ENCODE measurements around the gene WWOX.

The WWOX gene

GRCh38 chr16:78446486-78446885 lies 347.0 kb downstream of the WWOX start:
- DNase-seq (ENCODE audit: low read depth): no peak
- no peak for TF ChIP-seq MYC (IDR thresholded peaks at IDR 0.05; ENCODE audit: low read depth, low read length)
- TF ChIP-seq MAX (IDR thresholded peaks at IDR 0.05; ENCODE audit: low read depth, low read length): no peak
- TF ChIP-seq, protein P1, sequence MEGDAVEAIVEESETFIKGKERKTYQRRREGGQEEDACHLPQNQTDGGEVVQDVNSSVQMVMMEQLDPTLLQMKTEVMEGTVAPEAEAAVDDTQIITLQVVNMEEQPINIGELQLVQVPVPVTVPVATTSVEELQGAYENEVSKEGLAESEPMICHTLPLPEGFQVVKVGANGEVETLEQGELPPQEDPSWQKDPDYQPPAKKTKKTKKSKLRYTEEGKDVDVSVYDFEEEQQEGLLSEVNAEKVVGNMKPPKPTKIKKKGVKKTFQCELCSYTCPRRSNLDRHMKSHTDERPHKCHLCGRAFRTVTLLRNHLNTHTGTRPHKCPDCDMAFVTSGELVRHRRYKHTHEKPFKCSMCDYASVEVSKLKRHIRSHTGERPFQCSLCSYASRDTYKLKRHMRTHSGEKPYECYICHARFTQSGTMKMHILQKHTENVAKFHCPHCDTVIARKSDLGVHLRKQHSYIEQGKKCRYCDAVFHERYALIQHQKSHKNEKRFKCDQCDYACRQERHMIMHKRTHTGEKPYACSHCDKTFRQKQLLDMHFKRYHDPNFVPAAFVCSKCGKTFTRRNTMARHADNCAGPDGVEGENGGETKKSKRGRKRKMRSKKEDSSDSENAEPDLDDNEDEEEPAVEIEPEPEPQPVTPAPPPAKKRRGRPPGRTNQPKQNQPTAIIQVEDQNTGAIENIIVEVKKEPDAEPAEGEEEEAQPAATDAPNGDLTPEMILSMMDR (IDR thresholded peaks at IDR 0.05; ENCODE audit: low read depth, low read length): no peak
- no peak overlapping the region for H3K4me3 ChIP-seq (ENCODE audit: low read depth, low read length)

DNA sequence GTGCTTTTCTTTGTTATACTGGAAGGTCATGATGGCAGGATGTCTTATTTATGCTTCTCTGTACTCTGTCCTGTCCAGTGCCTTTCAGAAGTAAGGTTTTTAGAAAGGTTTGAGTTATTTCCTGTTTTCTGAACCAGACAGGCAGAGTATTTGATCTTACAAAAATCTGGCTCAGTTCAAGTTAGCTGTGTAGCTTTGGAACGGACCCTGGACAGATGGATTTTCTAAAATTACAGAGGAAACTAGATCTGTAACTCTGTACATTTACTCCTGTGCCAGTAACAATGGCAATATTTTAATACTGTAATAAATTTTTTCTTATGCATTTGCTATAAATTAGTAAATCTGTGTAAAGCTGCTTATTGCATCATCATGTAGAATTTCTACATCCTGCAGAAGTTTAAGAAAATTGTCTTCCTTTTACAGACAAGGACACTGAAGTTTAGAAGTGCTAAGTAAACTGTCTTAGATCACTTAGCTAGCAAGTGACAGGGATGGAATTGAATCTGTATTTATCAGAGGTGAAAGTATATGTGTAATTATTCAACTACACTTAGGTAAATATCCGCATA lies 347.6 kb downstream of the WWOX start:
- DNase-seq (ENCODE audit: low read depth): no peak
- H3K4me3 ChIP-seq (ENCODE audit: low read depth, low read length): no peak overlapping the region
- TF ChIP-seq MAX (IDR thresholded peaks at IDR 0.05; ENCODE audit: low read depth, low read length) (no peak), MYC (IDR thresholded peaks at IDR 0.05; ENCODE audit: low read depth, low read length) (no peak), POLR2A (IDR thresholded peaks at IDR 0.05; ENCODE audit: extremely low read depth, insufficient read length) (no peak)
- TF ChIP-seq, protein P1 (IDR thresholded peaks at IDR 0.05; ENCODE audit: low read depth, low read length): no peak

- no peak overlapping the region for H3K4me3 ChIP-seq (ENCODE audit: low read depth, low read length)
- no peak for DNase-seq (ENCODE audit: low read depth)
- TF ChIP-seq, protein P1 (IDR thresholded peaks at IDR 0.05; ENCODE audit: low read depth, low read length): no peak
- TF ChIP-seq MAX (IDR thresholded peaks at IDR 0.05; ENCODE audit: low read depth, low read length): no peak
- TF ChIP-seq POLR2A (IDR thresholded peaks at IDR 0.05; ENCODE audit: extremely low read depth, insufficient read length): no peak
Observed at GRCh38 chr16:78448658-78449271, 349.3 kb downstream of the WWOX start.

DNA sequence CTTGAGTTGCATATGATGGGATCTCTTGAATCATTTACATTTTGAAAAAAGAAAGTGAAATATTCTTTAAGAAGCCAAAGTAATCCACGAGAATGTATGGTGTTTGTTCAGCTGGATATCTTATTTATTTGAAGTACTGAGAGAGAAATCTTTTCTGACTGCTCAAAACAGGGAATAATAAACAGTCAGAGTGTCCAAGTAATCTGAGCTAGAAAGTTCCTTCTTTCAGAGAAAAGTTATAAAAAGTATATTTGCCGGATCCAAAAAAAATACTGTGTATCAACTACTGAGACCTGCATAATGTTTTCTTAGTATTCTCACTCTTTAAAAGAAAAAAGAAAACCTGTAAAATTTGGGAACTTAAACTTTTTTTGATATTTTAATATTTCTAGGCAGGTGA lies 350.8 kb downstream of the WWOX start:
- TF ChIP-seq, protein P1 (IDR thresholded peaks at IDR 0.05; ENCODE audit: low read depth, low read length): no peak
- TF ChIP-seq MAX (IDR thresholded peaks at IDR 0.05; ENCODE audit: low read depth, low read length): no peak
- TF ChIP-seq MYC (IDR thresholded peaks at IDR 0.05; ENCODE audit: low read depth, low read length): no peak
- TF ChIP-seq POLR2A (IDR thresholded peaks at IDR 0.05; ENCODE audit: extremely low read depth, insufficient read length): no peak
- H3K4me3 ChIP-seq (ENCODE audit: low read depth, low read length): no peak overlapping the region
- no peak for DNase-seq (ENCODE audit: low read depth)

DNA sequence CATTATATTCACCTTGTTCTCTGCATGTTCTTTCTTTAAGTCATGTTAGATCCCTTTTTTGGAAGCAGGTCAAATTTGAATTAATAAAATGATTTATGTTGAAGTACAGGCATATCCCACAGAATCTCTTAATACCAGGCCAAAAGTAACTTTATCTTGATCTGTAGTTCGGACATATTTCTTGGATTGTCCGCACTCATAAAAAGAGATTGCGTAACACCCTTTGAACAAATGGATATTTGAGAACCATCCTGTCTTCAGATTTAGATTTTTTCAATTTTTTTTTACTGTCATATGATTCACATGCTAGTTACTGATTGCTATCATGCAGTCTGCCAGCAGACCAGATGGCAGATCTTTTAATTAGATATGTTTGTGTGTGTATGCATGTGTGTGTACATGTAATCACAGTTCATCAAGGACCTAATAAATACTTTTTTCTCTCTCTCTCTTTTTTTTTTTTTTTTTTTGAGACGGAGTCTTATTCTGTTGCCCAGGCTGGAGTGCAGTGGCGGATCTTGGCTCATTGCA lies 352.6 kb downstream of the WWOX start:
- no peak for DNase-seq (ENCODE audit: low read depth)
- TF ChIP-seq, protein P1 (IDR thresholded peaks at IDR 0.05; ENCODE audit: low read depth, low read length): no peak
- no peak for TF ChIP-seq POLR2A (IDR thresholded peaks at IDR 0.05; ENCODE audit: extremely low read depth, insufficient read length)
- TF ChIP-seq MYC (IDR thresholded peaks at IDR 0.05; ENCODE audit: low read depth, low read length): no peak
- TF ChIP-seq MAX (IDR thresholded peaks at IDR 0.05; ENCODE audit: low read depth, low read length): no peak
- H3K4me3 ChIP-seq (ENCODE audit: low read depth, low read length): no peak overlapping the region

Measured in NB4 (cell line).